Stimulated activated CD4-positive, alpha-beta T cell treated with anti-CD3 and anti-CD28 coated beads, Interleukin-2, amount 100 ng/mL, for 24 hours (primary cell): Measurements from ENCODE around the gene ZNF410.
"Not testable (repeated sequence)": the region's sequence is repeated elsewhere in the genome, so short reads cannot be mapped to it uniquely, and the experiment has no call there.

Experiments
- DNase-seq, 2 donors: peaks; one replicate each; pipeline ENCODE4 v3.0.0-alpha.2; 2020

The ZNF410 gene

GRCh38 chr14:73886449-73887317, at the start of gene ZNF410:
Gene ZNF410 (plus strand): TSS chr14:73886859. CDS start chr14:73892176, 5,317 bp downstream.
- peak; percentile 94 to 95 for DNase-seq

- DNase-seq = not testable (repeated sequence)
Observed at GRCh38 chr14:73838293-73839034, 48.2 kb upstream of the ZNF410 start.

GRCh38 chr14:73842201-73842600, 44.5 kb upstream of the ZNF410 start:
- no peak for DNase-seq

- no peak for DNase-seq
Observed at GRCh38 chr14:73842851-73843250, 43.8 kb upstream of the ZNF410 start.

GRCh38 chr14:73843296-73843695, 43.4 kb upstream of the ZNF410 start:
- no peak for DNase-seq

GRCh38 chr14:73846947-73847346, 39.7 kb upstream of the ZNF410 start:
- DNase-seq = no peak

- no peak for DNase-seq
Observed at GRCh38 chr14:73851000-73851399, 35.7 kb upstream of the ZNF410 start.

GRCh38 chr14:73851567-73852382, 34.9 kb upstream of the ZNF410 start, which contains the start of gene PTGR2:
Gene PTGR2 (plus strand): TSS chr14:73851831. CDS start chr14:73858863, 7,032 bp downstream.
- DNase-seq = peak; percentile 86 to 88

- no peak for DNase-seq
Observed at GRCh38 chr14:73859145-73859544, 27.5 kb upstream of the ZNF410 start.

- no peak for DNase-seq
Observed at GRCh38 chr14:73861073-73861472, 25.6 kb upstream of the ZNF410 start.

GRCh38 chr14:73862480-73862879, 24.2 kb upstream of the ZNF410 start:
- DNase-seq = no peak

GRCh38 chr14:73863209-73863608, 23.4 kb upstream of the ZNF410 start:
- DNase-seq = no peak

GRCh38 chr14:73865534-73866113, 21.0 kb upstream of the ZNF410 start:
- DNase-seq = no peak

GRCh38 chr14:73869754-73870153, 16.9 kb upstream of the ZNF410 start:
- not testable (repeated sequence) for DNase-seq

GRCh38 chr14:73870525-73871235, 16.0 kb upstream of the ZNF410 start:
- DNase-seq = no peak

- no peak for DNase-seq
Observed at GRCh38 chr14:73873660-73874059, 13.0 kb upstream of the ZNF410 start.

- DNase-seq = no peak
Observed at GRCh38 chr14:73877790-73878189, 8.9 kb upstream of the ZNF410 start.

GRCh38 chr14:73878436-73878835, 8.2 kb upstream of the ZNF410 start:
- DNase-seq = no peak

GRCh38 chr14:73879027-73879426, 7.6 kb upstream of the ZNF410 start:
- no peak for DNase-seq

GRCh38 chr14:73884438-73885190, 2.0 kb upstream of the ZNF410 start:
- no peak for DNase-seq

- DNase-seq = no peak
Observed at GRCh38 chr14:73887318-73887616, 608 bp downstream of the ZNF410 start.
